ENCODE data around the gene FAM163A.
A peak's percentile ranks its signal among the peaks of the same experiment; 100 is the strongest.
"Not testable (repeated sequence)": the region's sequence is repeated elsewhere in the genome, so short reads cannot be mapped to it uniquely, and the experiment has no call there.

The FAM163A gene

GRCh38 chr1:179825206-179825605, 82.1 kb downstream of the FAM163A start:
- Histone ChIP-seq H3K36me3 (ENCODE audit: insufficient read depth, low read length) (no peaks in the 10 kb centered on the region), H3K27ac (no peak overlapping the region), H3K9me3 (ENCODE audit: low read depth, low read length) (no peaks in the 10 kb centered on the region), H3K9ac (ENCODE audit: insufficient read length) (no peak overlapping the region), H3K4me3 (no peak overlapping the region)
- no peak for DNase-seq (ENCODE audit: low read depth, low spot score)
- no peak for TF ChIP-seq EZH2 (IDR thresholded peaks at IDR 0.05)

- DNase-seq (ENCODE audit: low read depth, low spot score), result no peak
- H3K27ac ChIP-seq, result no peak overlapping the region
- no peak overlapping the region for H3K9ac ChIP-seq (ENCODE audit: insufficient read length)
- TF ChIP-seq EZH2 (IDR thresholded peaks at IDR 0.05) (no peak), FOXP2 (optimal IDR thresholded peaks at IDR 0.05; ENCODE audit: control extremely low read depth, extremely low read length, insufficient read depth) (no peak), POLR2AphosphoS5 (IDR thresholded peaks at IDR 0.05; ENCODE audit: borderline replicate concordance, low read depth, low read length) (no peak)
- H3K4me3 ChIP-seq, result no peak overlapping the region
- H3K36me3 ChIP-seq (ENCODE audit: insufficient read depth, low read length), result no peaks in the 10 kb centered on the region
- H3K9me3 ChIP-seq (ENCODE audit: low read depth, low read length), result no peaks in the 10 kb centered on the region
Measured at GRCh38 chr1:179825798-179826460, 82.8 kb downstream of the FAM163A start.

- no peaks in the 10 kb centered on the region for H3K9me3 ChIP-seq (ENCODE audit: low read depth, low read length)
- DNase-seq (ENCODE audit: low read depth, low spot score), result no peak
- H3K27ac ChIP-seq, result no peak overlapping the region
- H3K36me3 ChIP-seq (ENCODE audit: insufficient read depth, low read length), result no peaks in the 10 kb centered on the region
- no peak overlapping the region for H3K9ac ChIP-seq (ENCODE audit: insufficient read length)
- TF ChIP-seq EZH2 (IDR thresholded peaks at IDR 0.05) (no peak), FOXP2 (optimal IDR thresholded peaks at IDR 0.05; ENCODE audit: control extremely low read depth, extremely low read length, insufficient read depth) (no peak), POLR2AphosphoS5 (IDR thresholded peaks at IDR 0.05; ENCODE audit: borderline replicate concordance, low read depth, low read length) (no peak)
- H3K4me3 ChIP-seq, result no peak overlapping the region
Measured at GRCh38 chr1:179826626-179827280, 83.7 kb downstream of the FAM163A start.

- H3K9ac ChIP-seq (ENCODE audit: insufficient read length), result no peak overlapping the region
- no peak for DNase-seq (ENCODE audit: low read depth, low spot score)
Measured at GRCh38 chr1:179828554-179829110, 85.5 kb downstream of the FAM163A start.

GRCh38 chr1:179831225-179831624, 88.1 kb downstream of the FAM163A start:
- Histone ChIP-seq H3K4me3 (no peak overlapping the region), H3K27ac (no peak overlapping the region), H3K9ac (ENCODE audit: insufficient read length) (no peak overlapping the region), H3K9me3 (ENCODE audit: low read depth, low read length) (no peaks in the 10 kb centered on the region), H3K36me3 (ENCODE audit: insufficient read depth, low read length) (no peaks in the 10 kb centered on the region)
- TF ChIP-seq FOXP2 (optimal IDR thresholded peaks at IDR 0.05; ENCODE audit: control extremely low read depth, extremely low read length, insufficient read depth) (no peak), EZH2 (IDR thresholded peaks at IDR 0.05) (no peak), POLR2AphosphoS5 (IDR thresholded peaks at IDR 0.05; ENCODE audit: borderline replicate concordance, low read depth, low read length) (no peak)
- no peak for DNase-seq (ENCODE audit: low read depth, low spot score)

More at GRCh38 chr1:179828554-179829110, 85.5 kb downstream of the FAM163A start:
- TF ChIP-seq FOXP2 (optimal IDR thresholded peaks at IDR 0.05; ENCODE audit: control extremely low read depth, extremely low read length, insufficient read depth) (no peak), EZH2 (IDR thresholded peaks at IDR 0.05) (no peak), POLR2AphosphoS5 (IDR thresholded peaks at IDR 0.05; ENCODE audit: borderline replicate concordance, low read depth, low read length) (no peak)
- H3K9me3 ChIP-seq (ENCODE audit: low read depth, low read length), result no peaks in the 10 kb centered on the region
- no peak overlapping the region for H3K27ac ChIP-seq
- no peak overlapping the region for H3K4me3 ChIP-seq
- H3K36me3 ChIP-seq (ENCODE audit: insufficient read depth, low read length), result no peaks in the 10 kb centered on the region

- no peaks in the 10 kb centered on the region for H3K9me3 ChIP-seq (ENCODE audit: low read depth, low read length)
- no peak for TF ChIP-seq EZH2 (IDR thresholded peaks at IDR 0.05)
- TF ChIP-seq POLR2AphosphoS5 (IDR thresholded peaks at IDR 0.05; ENCODE audit: borderline replicate concordance, low read depth, low read length), result no peak
- TF ChIP-seq FOXP2 (optimal IDR thresholded peaks at IDR 0.05; ENCODE audit: control extremely low read depth, extremely low read length, insufficient read depth), result no peak
- H3K36me3 ChIP-seq (ENCODE audit: insufficient read depth, low read length), result no peaks in the 10 kb centered on the region
- H3K4me3 ChIP-seq, result no peak overlapping the region
- DNase-seq (ENCODE audit: low read depth, low spot score), result no peak
- H3K9ac ChIP-seq (ENCODE audit: insufficient read length), result no peak overlapping the region
- no peak overlapping the region for H3K27ac ChIP-seq
Measured at GRCh38 chr1:179831852-179832699, 89.0 kb downstream of the FAM163A start.

GRCh38 chr1:179836686-179837445, 93.8 kb downstream of the FAM163A start:
- H3K27ac ChIP-seq; H3K9me3 ChIP-seq (ENCODE audit: low read depth, low read length); DNase-seq (ENCODE audit: low read depth, low spot score); H3K9ac ChIP-seq (ENCODE audit: insufficient read length); H3K36me3 ChIP-seq (ENCODE audit: insufficient read depth, low read length); H3K4me3 ChIP-seq: not testable (repeated sequence)

GRCh38 chr1:179840107-179840506, 97.0 kb downstream of the FAM163A start:
- peak; percentile 42 for DNase-seq (ENCODE audit: low read depth, low spot score)
- H3K9ac ChIP-seq (ENCODE audit: insufficient read length), result peak overlapping the region; percentile 15
- peak overlapping the region; percentile 42; the same call in 1 of the 2 replicates for H3K4me3 ChIP-seq
- peak overlapping the region; percentile 90 for H3K27ac ChIP-seq
- peaks cover 19% of the 10 kb centered on the region for H3K36me3 ChIP-seq (ENCODE audit: insufficient read depth, low read length)
- no peaks in the 10 kb centered on the region for H3K9me3 ChIP-seq (ENCODE audit: low read depth, low read length)
- TF ChIP-seq FOXP2 (optimal IDR thresholded peaks at IDR 0.05; ENCODE audit: control extremely low read depth, extremely low read length, insufficient read depth), result peak; percentile 33
- no peak; the same call in 1 of the 2 replicates for TF ChIP-seq POLR2AphosphoS5 (IDR thresholded peaks at IDR 0.05; ENCODE audit: borderline replicate concordance, low read depth, low read length)
- no peak for TF ChIP-seq EZH2 (IDR thresholded peaks at IDR 0.05)

All from SK-N-MC (cell line).